HEK293T (cell line): Measurements from ENCODE around the gene LARGE1.

ENCODE experiments used
- CTCF ChIA-PET: fragments of 350-600 bp; formaldehyde crosslinking; extraction: SDS; loops from one replicate; lab custom pipeline; 2021; ENCODE audit warnings: antibody characterized with exemption, inconsistent platforms; lab: Yijun Ruan, JAX
- POLR2A ChIA-PET: fragments of 350-600 bp; formaldehyde crosslinking; extraction: SDS; loops from one replicate; lab custom pipeline; 2020; ENCODE audit warnings: antibody characterized with exemption, inconsistent platforms; lab: Yijun Ruan, JAX
- DNase-seq: peaks from one replicate; pipeline ENCODE4 v3.0.0; 2012; ENCODE audit warnings: mixed read lengths; ENCODE audit errors: extremely low spot score
- ARNT ChIP-seq: fragments of 450-650 bp; IDR thresholded peaks from 2 replicates; pipeline ENCODE4 v1.6.1; 2017; ENCODE audit warnings: mild to moderate bottlenecking
- BHLHE40 ChIP-seq: fragments of 450-650 bp; IDR thresholded peaks from 2 replicates; pipeline ENCODE4 v1.6.1; 2016; ENCODE audit warnings: mild to moderate bottlenecking, moderate library complexity, borderline replicate concordance
- CTBP1 ChIP-seq: fragments of 450-650 bp; IDR thresholded peaks from 2 replicates; pipeline ENCODE4 v1.6.1; 2016; ENCODE audit warnings: borderline replicate concordance
- ELF4 ChIP-seq: fragments of 450-650 bp; IDR thresholded peaks from 2 replicates; pipeline ENCODE4 v1.6.1; 2017; ENCODE audit warnings: antibody characterized with exemption
- FOXA1 ChIP-seq: fragments of 450-650 bp; IDR thresholded peaks from 2 replicates; pipeline ENCODE4 v1.6.1; 2016; ENCODE audit warnings: mild to moderate bottlenecking
- FOXK2 ChIP-seq: fragments of 450-650 bp; IDR thresholded peaks from 2 replicates; pipeline ENCODE4 v1.6.1; 2016; ENCODE audit warnings: mild to moderate bottlenecking
- FOXM1 ChIP-seq: fragments of 450-650 bp; IDR thresholded peaks from 2 replicates; pipeline ENCODE4 v1.6.1; 2017; ENCODE audit warnings: mild to moderate bottlenecking, borderline replicate concordance
- HDGF ChIP-seq: fragments of 450-650 bp; IDR thresholded peaks from 2 replicates; pipeline ENCODE4 v1.6.1; 2017; ENCODE audit warnings: antibody characterized with exemption, borderline replicate concordance
- L3MBTL2 ChIP-seq: fragments of 450-650 bp; conservative IDR thresholded peaks from 2 replicates; pipeline ENCODE4 v1.6.1; 2016; ENCODE audit warnings: mild to moderate bottlenecking
- LEF1 ChIP-seq: fragments of 450-650 bp; IDR thresholded peaks from 2 replicates; pipeline ENCODE4 v1.6.1; 2017; ENCODE audit warnings: mild to moderate bottlenecking, borderline replicate concordance
- NFRKB ChIP-seq: fragments of 450-650 bp; IDR thresholded peaks from 2 replicates; pipeline ENCODE4 v1.6.1; 2016; ENCODE audit warnings: mild to moderate bottlenecking, moderate library complexity
- PKNOX1 ChIP-seq: fragments of 450-650 bp; IDR thresholded peaks from 2 replicates; pipeline ENCODE4 v1.6.1; 2016
- SP1 ChIP-seq: fragments of 450-650 bp; IDR thresholded peaks from 2 replicates; pipeline ENCODE4 v1.6.1; 2017
- SUZ12 ChIP-seq: fragments of 450-650 bp; IDR thresholded peaks from 2 replicates; pipeline ENCODE4 v1.6.1; 2016; ENCODE audit warnings: mild to moderate bottlenecking
- TARDBP ChIP-seq: fragments of 450-650 bp; IDR thresholded peaks from 2 replicates; pipeline ENCODE4 v1.6.1; 2016
- ZNF384 ChIP-seq: fragments of 450-650 bp; IDR thresholded peaks from 2 replicates; pipeline ENCODE4 v1.6.1; 2016

Gene LARGE1

GRCh38 chr22:33576205-33576604, 344.1 kb downstream of the LARGE1 start:
- DNase-seq = no peak
- POLR2A ChIA-PET = no interaction called here
- CTCF ChIA-PET = no interaction called here
- no peak for TF ChIP-seq PKNOX1
- TF ChIP-seq TARDBP = no peak
- TF ChIP-seq L3MBTL2 = no peak
- TF ChIP-seq FOXA1 = no peak
- TF ChIP-seq NFRKB = no peak
- no peak for TF ChIP-seq SUZ12
- TF ChIP-seq FOXM1 = no peak
- TF ChIP-seq SP1 = no peak
- no peak for TF ChIP-seq LEF1
- TF ChIP-seq ELF4 = no peak
- no peak for TF ChIP-seq BHLHE40

GRCh38 chr22:33575771-33576170, 344.5 kb downstream of the LARGE1 start:
- POLR2A ChIA-PET = no interaction called here
- DNase-seq = no peak
- no peak for TF ChIP-seq ARNT
- TF ChIP-seq ELF4 = no peak
- TF ChIP-seq ZNF384 = no peak
- TF ChIP-seq NFRKB = no peak
- no peak for TF ChIP-seq TARDBP
- TF ChIP-seq FOXM1 = no peak
- no peak for TF ChIP-seq FOXA1
- no peak for TF ChIP-seq SUZ12
- TF ChIP-seq SP1 = no peak
- TF ChIP-seq L3MBTL2 = no peak
- CTCF ChIA-PET = no interaction called here

- ChIA-PET CTCF (interaction anchor here (0.9 kb wide), 1 partner anchor 273 kb away, joined by 3 read pairs; no protein-coding TSS in a partner anchor), POLR2A (no interaction called here)
- no peak for DNase-seq
- no peak for TF ChIP-seq FOXM1
- TF ChIP-seq CTBP1 = no peak
- no peak for TF ChIP-seq SP1
- no peak for TF ChIP-seq L3MBTL2
- TF ChIP-seq HDGF = no peak
- TF ChIP-seq TARDBP = no peak
- TF ChIP-seq ZNF384 = no peak
- TF ChIP-seq NFRKB = no peak
- no peak for TF ChIP-seq LEF1
- no peak for TF ChIP-seq FOXA1
- no peak for TF ChIP-seq SUZ12
- no peak for TF ChIP-seq FOXK2
Measured at GRCh38 chr22:33575041-33575440, 345.2 kb downstream of the LARGE1 start.

- CTCF ChIA-PET = no interaction called here
- TF ChIP-seq PKNOX1 (no peak), BHLHE40 (no peak), SUZ12 (no peak)
- POLR2A ChIA-PET = no interaction called here
- no peak for DNase-seq
Measured at GRCh38 chr22:33573479-33573878, 346.8 kb downstream of the LARGE1 start.

DNA sequence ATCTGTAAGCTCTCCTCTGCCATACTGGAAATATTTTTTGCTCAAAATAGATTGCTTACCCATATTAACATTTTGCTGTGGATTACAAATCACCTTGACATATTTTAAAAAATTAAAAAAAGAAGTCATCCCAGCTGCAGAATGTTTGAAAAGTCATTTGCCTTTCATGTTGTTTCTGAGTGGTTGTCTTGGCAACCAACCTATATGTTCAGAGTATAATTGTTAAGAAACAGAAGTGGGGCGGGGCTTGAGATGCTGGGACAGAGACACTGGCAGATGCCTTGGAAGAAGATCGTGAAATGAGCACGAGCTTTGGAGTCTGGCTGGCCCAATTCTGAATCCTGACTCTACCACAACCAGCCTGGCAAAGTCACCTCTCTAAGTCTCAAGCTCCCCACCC, 348.2 kb downstream of the LARGE1 start:
- no peak for DNase-seq
- CTCF ChIA-PET = no interaction called here
- no peak for TF ChIP-seq FOXK2
- TF ChIP-seq CTBP1 = no peak
- TF ChIP-seq BHLHE40 = no peak
- TF ChIP-seq NFRKB = no peak
- TF ChIP-seq PKNOX1 = no peak
- TF ChIP-seq ARNT = no peak
- no peak for TF ChIP-seq LEF1
- TF ChIP-seq SUZ12 = no peak
- TF ChIP-seq L3MBTL2 = no peak
- TF ChIP-seq FOXM1 = no peak
- no peak for TF ChIP-seq ELF4
- POLR2A ChIA-PET = no interaction called here

- POLR2A ChIA-PET = no interaction called here
- no peak for DNase-seq
- TF ChIP-seq FOXA1 (no peak), SP1 (no peak), L3MBTL2 (no peak), PKNOX1 (no peak), FOXK2 (no peak)
- CTCF ChIA-PET = no interaction called here
Measured at GRCh38 chr22:33570110-33570509, 350.2 kb downstream of the LARGE1 start.
